GM12875 (cell line): Measurements from ENCODE around the gene HTD2.

ENCODE experiments used
- H3K4me3 ChIP-seq: one replicate; pipeline ENCODE4 v1.5.1; 2011; ENCODE audit warnings: low read depth, low read length, control low read depth
- TF ChIP-seq, protein P1 (sequence below): IDR thresholded peaks from 2 replicates; pipeline ENCODE4 v1.5.1; 2011; ENCODE audit warnings: low read depth, mild to moderate bottlenecking, control low read depth, inconsistent platforms, low read length, moderate library complexity, borderline replicate concordance; ENCODE audit not compliant: insufficient read depth

Gene HTD2

DNA sequence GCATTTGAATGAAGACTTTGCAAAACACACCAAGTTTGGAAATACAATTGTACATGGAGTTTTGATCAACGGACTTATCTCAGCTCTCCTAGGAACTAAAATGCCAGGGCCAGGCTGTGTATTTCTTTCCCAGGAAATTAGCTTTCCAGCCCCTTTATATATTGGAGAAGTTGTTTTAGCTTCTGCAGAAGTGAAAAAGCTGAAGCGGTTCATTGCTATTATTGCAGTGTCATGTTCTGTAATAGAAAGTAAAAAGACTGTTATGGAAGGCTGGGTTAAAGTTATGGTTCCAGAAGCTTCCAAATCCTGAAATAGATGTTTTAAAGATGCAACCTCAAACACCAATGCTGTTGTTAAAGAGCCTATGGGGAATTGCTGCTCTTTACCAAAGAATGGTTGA is 11.5 kb downstream of the HTD2 start:
- no peak overlapping the region for H3K4me3 ChIP-seq
- TF ChIP-seq, protein P1, sequence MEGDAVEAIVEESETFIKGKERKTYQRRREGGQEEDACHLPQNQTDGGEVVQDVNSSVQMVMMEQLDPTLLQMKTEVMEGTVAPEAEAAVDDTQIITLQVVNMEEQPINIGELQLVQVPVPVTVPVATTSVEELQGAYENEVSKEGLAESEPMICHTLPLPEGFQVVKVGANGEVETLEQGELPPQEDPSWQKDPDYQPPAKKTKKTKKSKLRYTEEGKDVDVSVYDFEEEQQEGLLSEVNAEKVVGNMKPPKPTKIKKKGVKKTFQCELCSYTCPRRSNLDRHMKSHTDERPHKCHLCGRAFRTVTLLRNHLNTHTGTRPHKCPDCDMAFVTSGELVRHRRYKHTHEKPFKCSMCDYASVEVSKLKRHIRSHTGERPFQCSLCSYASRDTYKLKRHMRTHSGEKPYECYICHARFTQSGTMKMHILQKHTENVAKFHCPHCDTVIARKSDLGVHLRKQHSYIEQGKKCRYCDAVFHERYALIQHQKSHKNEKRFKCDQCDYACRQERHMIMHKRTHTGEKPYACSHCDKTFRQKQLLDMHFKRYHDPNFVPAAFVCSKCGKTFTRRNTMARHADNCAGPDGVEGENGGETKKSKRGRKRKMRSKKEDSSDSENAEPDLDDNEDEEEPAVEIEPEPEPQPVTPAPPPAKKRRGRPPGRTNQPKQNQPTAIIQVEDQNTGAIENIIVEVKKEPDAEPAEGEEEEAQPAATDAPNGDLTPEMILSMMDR, result no peak

DNA sequence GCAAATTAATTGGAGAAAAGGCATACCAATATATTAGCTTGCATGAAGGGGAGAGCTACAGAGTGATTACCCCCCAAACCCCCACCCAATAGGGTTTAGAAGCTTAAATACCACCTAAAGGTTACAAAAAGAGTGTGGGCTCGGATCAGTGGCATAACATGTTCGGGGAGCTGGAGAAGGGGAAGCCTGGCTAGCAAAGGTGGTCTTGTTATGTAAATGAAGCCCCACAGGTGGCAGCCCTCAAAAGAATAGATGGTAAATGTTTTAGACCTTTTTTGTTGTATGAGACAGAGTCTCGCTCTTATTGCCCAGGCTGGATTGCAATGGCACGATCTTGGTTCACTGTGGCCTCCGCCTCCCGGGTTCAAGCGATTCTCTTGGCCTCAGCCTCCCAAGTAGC is 15.5 kb downstream of the HTD2 start:
- TF ChIP-seq, protein P1, result no peak
- H3K4me3 ChIP-seq, result no peak overlapping the region

DNA sequence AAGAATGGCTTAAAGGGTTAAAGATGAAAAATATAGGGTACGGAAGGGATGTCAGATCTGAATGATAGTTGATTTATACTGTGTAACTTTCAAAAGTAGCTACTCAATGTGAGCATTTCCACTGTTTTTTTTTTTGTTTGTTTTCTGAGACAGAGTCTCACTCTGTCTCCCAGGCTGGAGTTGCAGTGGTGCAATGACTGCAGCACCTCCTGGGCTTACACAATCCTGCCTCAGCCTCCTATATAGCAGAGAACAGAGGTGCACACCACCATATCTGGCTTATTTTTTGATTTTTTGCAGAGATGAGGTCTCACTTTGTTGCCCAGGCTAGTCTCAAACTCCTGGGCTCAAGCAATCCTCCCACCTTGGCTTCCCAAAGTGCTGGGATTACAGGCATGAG is 16.5 kb downstream of the HTD2 start:
- H3K4me3 ChIP-seq, result no peak overlapping the region

DNA sequence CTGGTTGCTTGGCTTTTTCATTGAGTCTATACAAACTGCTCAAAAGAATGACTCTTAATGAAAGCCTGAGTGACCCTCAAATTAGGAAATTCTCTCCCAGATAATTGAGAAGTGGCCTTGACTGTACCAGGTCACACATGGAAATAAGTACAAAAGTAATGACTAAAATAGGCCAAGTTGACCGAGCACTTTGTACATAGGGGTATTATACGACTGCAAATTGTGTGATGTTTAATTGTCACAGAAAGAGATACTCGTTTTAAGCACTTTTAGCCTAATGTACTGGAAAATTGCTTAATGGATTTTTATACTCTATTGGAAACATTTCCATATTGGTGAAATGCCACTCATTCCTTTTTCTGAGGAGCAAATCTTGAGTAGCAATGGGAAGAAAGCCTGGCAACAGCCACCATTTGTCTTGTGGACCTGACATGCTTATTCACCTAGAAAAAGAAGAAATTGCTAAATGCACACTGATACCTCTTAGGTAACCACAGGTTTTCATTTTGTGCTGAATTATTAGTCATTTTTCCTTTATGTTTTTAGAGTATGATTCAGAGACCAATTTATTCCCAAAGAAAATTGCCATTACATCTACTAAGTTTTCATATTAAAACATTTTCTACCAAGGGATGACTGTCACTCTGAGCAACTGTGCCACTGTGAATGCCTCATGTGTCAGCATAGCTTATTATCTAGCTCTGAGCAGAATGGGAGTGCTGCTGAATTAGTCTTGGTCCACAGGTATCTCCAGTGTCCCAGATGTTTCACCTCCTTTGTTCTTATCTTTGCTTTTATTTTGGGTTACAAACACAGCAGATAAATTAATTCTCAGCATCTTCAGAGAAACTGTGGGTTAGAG is 17.4 kb downstream of the HTD2 start:
- TF ChIP-seq, protein P1, result no peak
- H3K4me3 ChIP-seq, result no peak overlapping the region

More for the DNA sequence above, 16.5 kb downstream of the HTD2 start:
- TF ChIP-seq, protein P1, result no peak

DNA sequence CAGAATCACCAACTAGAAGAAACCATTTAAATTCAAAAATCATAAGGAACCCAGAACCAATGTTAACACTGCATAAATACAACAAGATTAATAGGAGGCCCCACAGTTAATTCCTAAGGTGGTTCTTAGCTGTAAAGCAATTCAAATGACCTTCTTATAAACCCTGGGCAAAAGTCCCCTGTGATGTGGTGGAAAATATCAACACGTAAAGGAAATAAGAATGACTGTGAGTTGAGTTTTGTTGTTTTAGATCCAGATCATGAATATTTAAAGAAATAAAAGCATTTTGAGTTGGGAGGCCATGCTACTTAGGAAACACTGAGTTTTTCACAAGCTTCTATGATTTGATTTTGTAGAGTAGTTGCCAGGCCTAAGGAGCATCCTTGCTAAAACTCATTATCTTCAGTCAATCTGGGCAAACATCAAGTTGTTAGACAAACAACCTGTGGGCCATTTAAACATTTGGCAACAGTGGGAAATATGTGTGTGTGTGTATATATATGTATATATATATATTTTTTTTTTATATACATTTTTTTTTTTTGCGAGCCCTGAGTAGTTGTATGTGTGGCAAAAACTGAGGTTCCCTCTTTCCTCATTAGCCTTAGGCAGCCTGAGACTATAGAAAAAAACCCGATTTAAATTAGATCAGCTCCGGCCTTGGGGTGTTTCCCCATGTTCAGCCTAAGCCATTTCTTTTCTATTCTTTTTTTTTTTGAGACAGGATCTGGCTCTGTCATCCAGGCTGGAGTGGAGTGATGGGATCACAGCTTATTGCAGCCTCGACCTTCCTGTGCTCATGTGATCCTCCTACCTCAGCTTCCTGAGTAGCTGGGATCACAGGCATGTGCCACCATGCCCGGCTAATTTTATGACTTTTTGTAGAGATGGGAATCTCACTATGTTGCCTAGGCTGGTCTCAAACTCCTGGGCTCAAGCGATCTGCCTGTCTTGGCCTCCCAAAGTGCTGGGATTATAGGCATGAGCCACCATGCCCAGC is 18.4 kb downstream of the HTD2 start:
- no peak overlapping the region for H3K4me3 ChIP-seq
- TF ChIP-seq, protein P1, result no peak

DNA sequence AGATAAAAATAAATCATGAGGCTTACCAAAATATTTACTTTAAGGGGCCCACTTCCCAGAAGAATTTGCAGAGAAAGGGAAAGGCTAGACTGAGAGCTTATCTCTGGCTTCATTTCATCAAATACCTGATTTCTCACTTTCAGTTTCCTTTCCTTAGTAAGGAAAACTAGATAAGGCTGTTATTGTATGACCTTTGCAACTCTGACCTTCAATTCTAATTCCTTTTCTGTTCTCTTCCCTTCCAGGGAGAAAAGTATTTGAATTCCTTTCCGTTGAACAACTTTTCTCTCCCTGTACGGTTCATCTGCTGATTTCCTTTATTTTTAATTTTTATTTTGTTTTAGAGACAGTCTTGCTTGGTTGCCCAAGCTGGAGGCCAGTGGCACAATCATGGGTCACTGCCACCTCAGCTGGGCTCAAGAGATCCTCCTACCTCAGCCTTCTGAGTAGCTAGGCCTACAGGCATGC is 19.2 kb downstream of the HTD2 start:
- no peak overlapping the region for H3K4me3 ChIP-seq
- TF ChIP-seq, protein P1, result no peak
